GM12878 (cell line): ENCODE measurements around the gene POU5F1. TPM values are rescaled to one million over a fixed set of nuclear protein-coding genes. Genes with fewer than 3 reads are reported as not detected.

Source experiments
- ATAC-seq: fragments of 200-7000 bp; cut with Tn5 transposase; 3 replicates; pipeline ENCODE4 v1.9.1; 2020; ENCODE audit warnings: mild to moderate bottlenecking, moderate library complexity
- BruUV-seq: library from RNA; stranded (reverse); fragments of 400-500 nt; replicated peaks from 2 replicates; lab custom pipeline; 2021; lab: Mats Ljungman, UMichigan
- CTCF ChIA-PET: fragments of 300-600 bp; sonication (Branson Sonifier 250); formaldehyde crosslinking; extraction: SDS; loops from one replicate; lab custom pipeline; 2021; ENCODE audit warnings: inconsistent platforms; lab: Yijun Ruan, JAX
- POLR2A ChIA-PET: fragments of 350-600 bp; formaldehyde crosslinking; extraction: SDS; loops from one replicate; lab custom pipeline; 2021; ENCODE audit warnings: inconsistent platforms; lab: Charles Lee
- RAD21 ChIA-PET: fragments of 300-600 bp; sonication (Branson Sonifier 250); formaldehyde crosslinking; loops from one replicate; lab custom pipeline; 2023; ENCODE audit warnings: antibody characterized with exemption; ENCODE audit not compliant: unreplicated experiment; lab: Charles Lee
- SMC1A ChIA-PET: fragments of 300-600 bp; sonication (Branson Sonifier 250); formaldehyde crosslinking; loops from one replicate; lab custom pipeline; 2023; ENCODE audit not compliant: unreplicated experiment, uncharacterized antibody; lab: Charles Lee
- DNase-seq: peaks from one replicate; pipeline ENCODE4 v3.0.0-alpha.2; 2011; ENCODE audit warnings: low read depth, low spot score
- FAIRE-seq: peaks from 3 replicates; lab custom pipeline; 2011; peaks lifted over from hg19 to GRCh38; lab: Jason Lieb, UNC
- H2AFZ ChIP-seq: 2 replicates; pipeline ENCODE4 v1.6.0; 2011; ENCODE audit warnings: low read depth, low read length, control low read depth; ENCODE audit not compliant: control insufficient read depth
- H3K27ac ChIP-seq: 2 replicates; pipeline ENCODE4 v1.5.1; 2011; ENCODE audit warnings: control low read depth; ENCODE audit not compliant: control insufficient read depth, insufficient read depth
- H3K27me3 ChIP-seq, 2 experiments: replicated peaks in 1 of 2; 2 replicates each; pipeline versions ENCODE4 v1.6.0 to v1.6.1; 2011; ENCODE audit warnings: low read length in 1 of 2; ENCODE audit not compliant: control insufficient read depth in 2 of 2, insufficient read depth in 2 of 2
- H3K36me3 ChIP-seq, 2 experiments: 2 replicates each; pipeline ENCODE4 v1.5.1; 2011; ENCODE audit warnings: low read length in 1 of 2; ENCODE audit not compliant: control insufficient read depth in 2 of 2, insufficient read depth in 2 of 2
- H3K4me1 ChIP-seq: 2 replicates; pipeline ENCODE4 v1.6.1; 2011; ENCODE audit warnings: mild to moderate bottlenecking, low read length, moderate library complexity, mixed read lengths; ENCODE audit not compliant: control insufficient read depth, insufficient read depth
- H3K4me2 ChIP-seq: 2 replicates; pipeline ENCODE4 v1.6.0; 2011; ENCODE audit warnings: control low read depth; ENCODE audit not compliant: control insufficient read depth, insufficient read depth
- H3K4me3 ChIP-seq: fragments of 200-600 bp; sonication (generic); 2 replicates; pipeline ENCODE4 v1.5.1; 2016
- H3K79me2 ChIP-seq: 2 replicates; pipeline ENCODE4 v1.6.0; 2011; ENCODE audit warnings: low read length; ENCODE audit not compliant: control insufficient read depth, insufficient read depth
- H3K9ac ChIP-seq: 2 replicates; pipeline ENCODE4 v1.8.0; 2011; ENCODE audit warnings: low read length, control low read depth, mixed read lengths; ENCODE audit not compliant: control insufficient read depth, insufficient read depth
- H3K9me3 ChIP-seq: replicated peaks from 3 replicates; pipeline ENCODE4 v1.5.1; 2011; ENCODE audit warnings: mild to moderate bottlenecking, low read length; ENCODE audit not compliant: control insufficient read depth, insufficient read depth
- H4K20me1 ChIP-seq: 2 replicates; pipeline ENCODE4 v1.6.0; 2011; ENCODE audit not compliant: control insufficient read depth, insufficient read depth
- ATF7 ChIP-seq: fragments of 450-650 bp; IDR thresholded peaks from 2 replicates; pipeline ENCODE4 v1.6.1; 2016; ENCODE audit warnings: low read depth, mild to moderate bottlenecking
- BACH1 ChIP-seq: fragments of 450-650 bp; IDR thresholded peaks from 2 replicates; pipeline ENCODE4 v1.6.1; 2017; ENCODE audit warnings: mild to moderate bottlenecking, borderline replicate concordance
- CBX5 ChIP-seq: sonication (generic); IDR thresholded peaks from 2 replicates; pipeline ENCODE4 v1.6.1; 2016; ENCODE audit warnings: low read depth, moderate library complexity, mild to moderate bottlenecking, inconsistent platforms
- CHD2 ChIP-seq: IDR thresholded peaks from 2 replicates; pipeline ENCODE4 v1.6.1; 2011; ENCODE audit warnings: low read depth, low read length, improper control_type of control experiment, borderline replicate concordance
- FOS ChIP-seq: IDR thresholded peaks from 3 replicates; pipeline ENCODE4 v1.6.1; 2011; ENCODE audit warnings: borderline replicate concordance; ENCODE audit not compliant: insufficient read length; ENCODE audit errors: extremely low read depth
- FOXK2 ChIP-seq: fragments of 450-650 bp; IDR thresholded peaks from 2 replicates; pipeline ENCODE4 v1.6.1; 2017; ENCODE audit warnings: mild to moderate bottlenecking, moderate library complexity
- GABPA ChIP-seq: IDR thresholded peaks from 2 replicates; pipeline ENCODE4 v1.6.1; 2014; ENCODE audit warnings: antibody characterized with exemption, low read depth, mild to moderate bottlenecking, inconsistent platforms
- HCFC1 ChIP-seq: fragments of 150-350 bp; IDR thresholded peaks from 2 replicates; pipeline ENCODE4 v1.6.1; 2014; ENCODE audit warnings: low read length
- KLF5 ChIP-seq: fragments of 450-650 bp; IDR thresholded peaks from 2 replicates; pipeline ENCODE4 v1.6.1; 2014; ENCODE audit warnings: mild to moderate bottlenecking; ENCODE audit not compliant: partially characterized antibody
- MEF2B ChIP-seq: fragments of 450-650 bp; IDR thresholded peaks from 2 replicates; pipeline ENCODE4 v1.6.1; 2018; ENCODE audit warnings: mild to moderate bottlenecking, moderate library complexity; ENCODE audit not compliant: partially characterized antibody, poor library complexity, severe bottlenecking
- RBBP5 ChIP-seq: fragments of 200-600 bp; sonication (generic); conservative IDR thresholded peaks from 2 replicates; pipeline ENCODE4 v1.6.1; 2016
- SMC3 ChIP-seq: IDR thresholded peaks from 2 replicates; pipeline ENCODE4 v1.6.1; 2011; ENCODE audit warnings: low read length, improper control_type of control experiment, borderline replicate concordance
- SREBF1 ChIP-seq: IDR thresholded peaks from 2 replicates; pipeline ENCODE4 v1.6.1; 2012; ENCODE audit warnings: mild to moderate bottlenecking, low read length
- SUPT20H ChIP-seq: IDR thresholded peaks from 2 replicates; pipeline ENCODE4 v1.6.1; 2011; ENCODE audit warnings: low read depth, mild to moderate bottlenecking, low read length, moderate library complexity, borderline replicate concordance; ENCODE audit not compliant: control insufficient read depth
- WRNIP1 ChIP-seq: IDR thresholded peaks from 2 replicates; pipeline ENCODE4 v1.6.1; 2011; ENCODE audit warnings: low read depth, low read length, improper control_type of control experiment, borderline replicate concordance
- WGBS: methylation state at CpG from one replicate; pipeline ENCODE4 v1.1.6; 2016; ENCODE audit warnings: low lambda C conversion rate; ENCODE audit not compliant: insufficient replicate concordance, insufficient coverage; ENCODE audit errors: missing lambda C conversion rate; 5-methylcytosine and 5-hydroxymethylcytosine counted together
- in situ Hi-C: fragments of 300-500 bp; cut with MboI; formaldehyde crosslinking; loops from 9 replicates; pipeline ENCODE4 v1.14.3; 2018; ENCODE audit warnings: mixed read lengths
- intact Hi-C: fragments of 100-400 bp; cut with micrococcal nuclease; formaldehyde crosslinking; loops from one replicate; pipeline ENCODE4 v1.14.2; 2022; ENCODE audit not compliant: unreplicated experiment
- polyA plus RNA-seq, 11 experiments: library from polyadenylated mRNA; depleted of rRNA in 4 of 11; unstranded in 6 of 11; stranded (reverse) in 5 of 11; fragments of >200 nt; fragmentation: Nextera tagmentation in 4 of 11; fragmentation: Illumina TruSeq in 1 of 11; extraction: Ambion mirVana in 4 of 11; extraction: Trizol in 1 of 11; gene quantifications; 1 replicate in 1 of 11; 2 replicates in 10 of 11; pipeline versions ENCODE4 v1.2.1 to v1.2.3, GENCODE V29; 2011 to 2016; ENCODE audit warnings: inconsistent platforms in 2 of 11, missing spikeins in 2 of 11, low read depth in 1 of 11
- total RNA-seq, 4 experiments: library from RNA; depleted of rRNA in 3 of 4; stranded (reverse); fragments of >200 nt in 3 of 4; fragmentation: Illumina TruSeq in 1 of 4; extraction: Trizol in 1 of 4; gene quantifications; 2 replicates each; pipeline versions ENCODE4 v1.2.1 to v1.2.3, GENCODE V29; 2013 to 2021
- TF ChIP-seq, protein P1 (sequence below): fragments of 450-650 bp; IDR thresholded peaks from 2 replicates; pipeline ENCODE4 v1.6.1; 2017; ENCODE audit warnings: antibody characterized with exemption, mild to moderate bottlenecking, moderate library complexity
- TF ChIP-seq, protein P2 (sequence below): IDR thresholded peaks from 2 replicates; pipeline ENCODE4 v1.6.1; 2012; ENCODE audit warnings: improper control_type of control experiment, low read depth, low read length; ENCODE audit not compliant: insufficient replicate concordance

Gene POU5F1
- total and polyA plus RNA-seq, 10 of the 15 experiments (the other 5 are each of a cell fraction or from before 2014, with no cell fraction given), result 1.4 to 5.5 (median 3.2) TPM

DNA sequence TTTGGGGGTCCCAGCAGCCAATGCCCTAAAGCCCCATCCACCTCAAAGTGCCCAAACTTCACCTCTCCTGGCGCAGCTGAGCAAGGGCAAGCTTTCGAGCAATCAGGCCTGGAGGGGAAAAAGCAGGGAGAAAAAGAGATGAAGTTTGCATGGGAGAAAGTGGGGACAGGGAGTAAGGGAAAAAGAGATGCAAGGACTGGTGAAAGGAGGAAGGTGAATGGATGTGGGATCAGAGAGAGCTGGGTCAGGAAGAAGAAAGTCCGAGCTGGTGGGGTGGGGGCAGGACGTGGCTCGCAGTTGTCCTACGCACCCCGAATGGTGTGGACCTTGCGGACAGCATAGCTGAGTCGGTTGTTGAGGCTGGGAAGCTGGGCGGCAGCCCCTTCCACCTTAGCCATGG is 25.1 kb downstream of the POU5F1 start (continued):
- TF ChIP-seq, protein P1, sequence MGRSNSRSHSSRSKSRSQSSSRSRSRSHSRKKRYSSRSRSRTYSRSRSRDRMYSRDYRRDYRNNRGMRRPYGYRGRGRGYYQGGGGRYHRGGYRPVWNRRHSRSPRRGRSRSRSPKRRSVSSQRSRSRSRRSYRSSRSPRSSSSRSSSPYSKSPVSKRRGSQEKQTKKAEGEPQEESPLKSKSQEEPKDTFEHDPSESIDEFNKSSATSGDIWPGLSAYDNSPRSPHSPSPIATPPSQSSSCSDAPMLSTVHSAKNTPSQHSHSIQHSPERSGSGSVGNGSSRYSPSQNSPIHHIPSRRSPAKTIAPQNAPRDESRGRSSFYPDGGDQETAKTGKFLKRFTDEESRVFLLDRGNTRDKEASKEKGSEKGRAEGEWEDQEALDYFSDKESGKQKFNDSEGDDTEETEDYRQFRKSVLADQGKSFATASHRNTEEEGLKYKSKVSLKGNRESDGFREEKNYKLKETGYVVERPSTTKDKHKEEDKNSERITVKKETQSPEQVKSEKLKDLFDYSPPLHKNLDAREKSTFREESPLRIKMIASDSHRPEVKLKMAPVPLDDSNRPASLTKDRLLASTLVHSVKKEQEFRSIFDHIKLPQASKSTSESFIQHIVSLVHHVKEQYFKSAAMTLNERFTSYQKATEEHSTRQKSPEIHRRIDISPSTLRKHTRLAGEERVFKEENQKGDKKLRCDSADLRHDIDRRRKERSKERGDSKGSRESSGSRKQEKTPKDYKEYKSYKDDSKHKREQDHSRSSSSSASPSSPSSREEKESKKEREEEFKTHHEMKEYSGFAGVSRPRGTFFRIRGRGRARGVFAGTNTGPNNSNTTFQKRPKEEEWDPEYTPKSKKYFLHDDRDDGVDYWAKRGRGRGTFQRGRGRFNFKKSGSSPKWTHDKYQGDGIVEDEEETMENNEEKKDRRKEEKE, result no peak
- TF ChIP-seq WRNIP1 (no peak), SREBF1 (no peak), ATF7 (no peak), FOXK2 (no peak), GABPA (no peak), KLF5 (no peak), SUPT20H (no peak), CBX5 (no peak), BACH1 (no peak), CHD2 (no peak)

DNA sequence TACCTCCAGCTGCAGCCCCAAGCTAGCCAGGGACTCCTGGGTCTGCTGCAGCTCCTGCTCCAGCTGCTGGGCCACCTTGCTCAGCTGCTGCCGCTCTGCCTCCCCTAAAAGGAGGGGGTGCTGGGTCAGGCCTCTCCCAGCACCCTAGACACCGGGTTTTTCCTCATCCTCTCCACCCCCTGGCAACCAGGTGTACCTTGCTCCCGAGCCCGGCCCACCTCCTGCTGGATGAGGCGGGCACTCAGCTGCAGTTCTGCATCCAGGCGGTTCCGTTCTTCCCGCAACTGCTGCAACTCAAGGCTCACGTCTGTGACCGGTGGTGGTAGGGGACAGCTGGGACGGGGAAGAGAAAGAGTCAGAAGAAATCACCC is 25.5 kb downstream of the POU5F1 start:
- FAIRE-seq (no peak), DNase-seq (no peak), ATAC-seq (no peak)
- Histone ChIP-seq H3K4me2 (no peak overlapping the region), H3K4me3 (no peak overlapping the region), H3K36me3 (peaks cover 0 to 4% of the 10 kb centered on the region in 2 experiments; a peak in 1 of 4 replicates), H3K27me3 (no peaks in the 10 kb centered on the region), H3K27ac (no peak overlapping the region), H3K79me2 (no peaks in the 10 kb centered on the region), H2AFZ (no peak overlapping the region), H4K20me1 (no peaks in the 10 kb centered on the region), H3K9ac (no peak overlapping the region), H3K4me1 (peaks cover 4% of the 10 kb centered on the region; the same call in 1 of the 2 replicates), H3K9me3 (no peaks in the 10 kb centered on the region)
- SMC1A ChIA-PET, result interaction anchor here (2.0 kb wide), 1 partner anchor 47 kb away, joined by 10 read pairs; no protein-coding TSS in a partner anchor
- CTCF ChIA-PET, result interaction anchor here (1.0 to 22.9 kb wide), 4 partner anchors 15 to 221 kb away, joined by 3 to 326 read pairs (median 4); no protein-coding TSS in a partner anchor
- WGBS, result 80% methylated on average over 11 of the region's 11 CpGs
- POLR2A ChIA-PET, result interaction anchor here (1.2 to 1.3 kb wide), 2 partner anchors 20 to 58 kb away, joined by 3 read pairs; no protein-coding TSS in a partner anchor
- no TSS peak for BruUV-seq
- intact Hi-C loops (no loop called here), in situ Hi-C loops (no loop called here)
- RAD21 ChIA-PET, result no interaction called here
- no peak for TF ChIP-seq RBBP5
- no peak for TF ChIP-seq FOS
- TF ChIP-seq SMC3, result no peak
- TF ChIP-seq, protein P2, sequence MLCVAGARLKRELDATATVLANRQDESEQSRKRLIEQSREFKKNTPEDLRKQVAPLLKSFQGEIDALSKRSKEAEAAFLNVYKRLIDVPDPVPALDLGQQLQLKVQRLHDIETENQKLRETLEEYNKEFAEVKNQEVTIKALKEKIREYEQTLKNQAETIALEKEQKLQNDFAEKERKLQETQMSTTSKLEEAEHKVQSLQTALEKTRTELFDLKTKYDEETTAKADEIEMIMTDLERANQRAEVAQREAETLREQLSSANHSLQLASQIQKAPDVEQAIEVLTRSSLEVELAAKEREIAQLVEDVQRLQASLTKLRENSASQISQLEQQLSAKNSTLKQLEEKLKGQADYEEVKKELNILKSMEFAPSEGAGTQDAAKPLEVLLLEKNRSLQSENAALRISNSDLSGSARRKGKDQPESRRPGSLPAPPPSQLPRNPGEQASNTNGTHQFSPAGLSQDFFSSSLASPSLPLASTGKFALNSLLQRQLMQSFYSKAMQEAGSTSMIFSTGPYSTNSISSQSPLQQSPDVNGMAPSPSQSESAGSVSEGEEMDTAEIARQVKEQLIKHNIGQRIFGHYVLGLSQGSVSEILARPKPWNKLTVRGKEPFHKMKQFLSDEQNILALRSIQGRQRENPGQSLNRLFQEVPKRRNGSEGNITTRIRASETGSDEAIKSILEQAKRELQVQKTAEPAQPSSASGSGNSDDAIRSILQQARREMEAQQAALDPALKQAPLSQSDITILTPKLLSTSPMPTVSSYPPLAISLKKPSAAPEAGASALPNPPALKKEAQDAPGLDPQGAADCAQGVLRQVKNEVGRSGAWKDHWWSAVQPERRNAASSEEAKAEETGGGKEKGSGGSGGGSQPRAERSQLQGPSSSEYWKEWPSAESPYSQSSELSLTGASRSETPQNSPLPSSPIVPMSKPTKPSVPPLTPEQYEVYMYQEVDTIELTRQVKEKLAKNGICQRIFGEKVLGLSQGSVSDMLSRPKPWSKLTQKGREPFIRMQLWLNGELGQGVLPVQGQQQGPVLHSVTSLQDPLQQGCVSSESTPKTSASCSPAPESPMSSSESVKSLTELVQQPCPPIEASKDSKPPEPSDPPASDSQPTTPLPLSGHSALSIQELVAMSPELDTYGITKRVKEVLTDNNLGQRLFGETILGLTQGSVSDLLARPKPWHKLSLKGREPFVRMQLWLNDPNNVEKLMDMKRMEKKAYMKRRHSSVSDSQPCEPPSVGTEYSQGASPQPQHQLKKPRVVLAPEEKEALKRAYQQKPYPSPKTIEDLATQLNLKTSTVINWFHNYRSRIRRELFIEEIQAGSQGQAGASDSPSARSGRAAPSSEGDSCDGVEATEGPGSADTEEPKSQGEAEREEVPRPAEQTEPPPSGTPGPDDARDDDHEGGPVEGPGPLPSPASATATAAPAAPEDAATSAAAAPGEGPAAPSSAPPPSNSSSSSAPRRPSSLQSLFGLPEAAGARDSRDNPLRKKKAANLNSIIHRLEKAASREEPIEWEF, result no peak
- TF ChIP-seq HCFC1, result no peak
- no peak for TF ChIP-seq CBX5
- no peak for TF ChIP-seq MEF2B
